ENCODE measurements around the gene ALK. TPM values are rescaled to one million over a fixed set of nuclear protein-coding genes. Genes with fewer than 3 reads are reported as not detected.

The ALK gene
- total RNA-seq, 2 donors from 2014 or later: under 0.01 to 0.26 TPM

DNA sequence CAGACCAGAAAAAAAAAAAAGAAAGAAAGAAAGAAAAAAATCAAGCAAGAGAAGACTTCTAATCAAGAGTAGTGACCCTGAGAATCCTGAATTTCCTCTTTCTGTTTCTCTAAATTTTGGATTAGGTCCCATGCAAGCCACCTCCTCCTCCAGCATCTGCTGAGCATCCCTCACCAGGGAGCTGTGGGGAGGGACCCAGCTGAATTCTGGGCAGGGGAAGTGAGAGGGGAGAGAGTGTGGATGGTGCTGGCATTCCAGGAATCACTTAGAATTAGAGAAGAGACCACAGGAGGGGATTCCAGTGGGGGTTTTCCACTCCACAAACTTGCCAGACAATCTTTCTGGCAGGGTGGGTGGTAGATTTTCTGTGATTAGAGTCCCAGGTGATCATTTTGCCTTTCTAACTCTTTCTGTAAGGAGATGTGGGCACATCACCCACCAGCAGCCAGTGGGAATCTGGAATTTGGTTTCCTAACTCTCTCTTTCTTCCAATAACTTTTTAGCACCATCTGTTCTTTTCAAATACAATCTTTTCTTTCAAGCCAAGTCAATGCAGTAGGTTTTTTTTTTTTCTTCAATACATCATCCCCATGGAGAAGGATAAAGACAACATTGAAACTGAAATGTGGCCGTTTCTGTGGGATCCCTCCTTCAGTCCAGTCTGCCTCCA is 526.9 kb downstream of the ALK start:
- intact Hi-C loops (cut with DNase I): no loop called here
- H3K4me3 ChIP-seq: no peak overlapping the region
- TF ChIP-seq, protein P1, sequence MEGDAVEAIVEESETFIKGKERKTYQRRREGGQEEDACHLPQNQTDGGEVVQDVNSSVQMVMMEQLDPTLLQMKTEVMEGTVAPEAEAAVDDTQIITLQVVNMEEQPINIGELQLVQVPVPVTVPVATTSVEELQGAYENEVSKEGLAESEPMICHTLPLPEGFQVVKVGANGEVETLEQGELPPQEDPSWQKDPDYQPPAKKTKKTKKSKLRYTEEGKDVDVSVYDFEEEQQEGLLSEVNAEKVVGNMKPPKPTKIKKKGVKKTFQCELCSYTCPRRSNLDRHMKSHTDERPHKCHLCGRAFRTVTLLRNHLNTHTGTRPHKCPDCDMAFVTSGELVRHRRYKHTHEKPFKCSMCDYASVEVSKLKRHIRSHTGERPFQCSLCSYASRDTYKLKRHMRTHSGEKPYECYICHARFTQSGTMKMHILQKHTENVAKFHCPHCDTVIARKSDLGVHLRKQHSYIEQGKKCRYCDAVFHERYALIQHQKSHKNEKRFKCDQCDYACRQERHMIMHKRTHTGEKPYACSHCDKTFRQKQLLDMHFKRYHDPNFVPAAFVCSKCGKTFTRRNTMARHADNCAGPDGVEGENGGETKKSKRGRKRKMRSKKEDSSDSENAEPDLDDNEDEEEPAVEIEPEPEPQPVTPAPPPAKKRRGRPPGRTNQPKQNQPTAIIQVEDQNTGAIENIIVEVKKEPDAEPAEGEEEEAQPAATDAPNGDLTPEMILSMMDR (IDR thresholded peaks at IDR 0.05): no peak
- TF ChIP-seq POLR2A (IDR thresholded peaks at IDR 0.05): no peak
- WGBS, 2 donors: 63 to 93% methylated on average over 1 of the region's 1 CpG
- peaks cover 46% of the 10 kb centered on the region for H3K4me1 ChIP-seq
- ATAC-seq (no peak), DNase-seq (no peak)
- H3K9me3 ChIP-seq: no peaks in the 10 kb centered on the region
- no peaks in the 10 kb centered on the region for H3K36me3 ChIP-seq (replicated peaks in 1 of 2; ENCODE audit: insufficient read depth in 1 of 2, low read depth in 2 of 2)
- H3K27ac ChIP-seq: no peak overlapping the region
- H3K27me3 ChIP-seq: no peaks in the 10 kb centered on the region

DNA sequence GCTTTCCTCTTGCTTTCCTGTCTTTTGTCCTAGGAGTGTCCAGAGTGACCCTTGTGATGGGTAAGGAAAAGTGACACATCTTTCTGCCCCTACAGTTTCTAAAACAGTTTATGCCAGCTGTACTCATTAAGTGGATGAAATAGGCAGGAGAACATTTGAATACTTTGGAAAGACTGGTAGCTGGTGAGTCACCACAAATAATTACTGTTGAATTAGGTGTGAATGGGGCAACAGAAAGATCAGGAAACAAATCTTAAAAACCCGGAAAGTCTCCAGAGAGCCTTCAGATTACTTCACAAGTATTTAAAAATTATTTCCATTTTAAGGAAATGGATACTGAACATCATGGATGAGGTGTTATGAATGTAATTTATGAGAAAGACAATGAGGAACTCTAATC is 527.7 kb downstream of the ALK start:
- no peaks in the 10 kb centered on the region for H3K9me3 ChIP-seq
- TF ChIP-seq, protein P1 (IDR thresholded peaks at IDR 0.05): no peak
- TF ChIP-seq POLR2A (IDR thresholded peaks at IDR 0.05): no peak
- ATAC-seq (no peak), DNase-seq (no peak)
- intact Hi-C loops (cut with DNase I): no loop called here
- no peak overlapping the region for H3K27ac ChIP-seq
- H3K4me1 ChIP-seq: peaks cover 38% of the 10 kb centered on the region
- H3K27me3 ChIP-seq: no peaks in the 10 kb centered on the region
- no peak overlapping the region for H3K4me3 ChIP-seq
- H3K36me3 ChIP-seq (replicated peaks in 1 of 2; ENCODE audit: insufficient read depth in 1 of 2, low read depth in 2 of 2): no peaks in the 10 kb centered on the region
- 50 to 53% methylated on average over 1 of the region's 1 CpG for WGBS, 2 donors

DNA sequence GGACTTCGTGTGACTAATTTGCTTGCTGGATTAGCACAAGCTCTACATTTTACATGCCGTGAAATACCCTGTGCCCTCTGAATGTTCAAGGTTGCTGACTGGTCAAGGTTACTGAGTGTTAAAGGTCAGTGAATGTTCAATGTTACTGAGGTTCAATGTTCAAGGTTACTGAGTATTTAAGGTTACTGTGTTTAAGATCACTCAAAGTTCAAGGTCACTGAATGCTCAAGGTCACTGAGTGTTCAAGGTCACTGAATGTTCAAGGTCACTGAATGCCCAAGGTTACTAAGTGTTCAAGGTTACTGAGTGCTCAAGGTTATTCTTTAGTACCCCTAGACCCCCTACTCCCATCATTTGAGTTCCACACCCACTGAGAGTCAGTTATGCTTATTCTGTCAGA is 528.6 kb downstream of the ALK start:
- no peaks in the 10 kb centered on the region for H3K36me3 ChIP-seq (replicated peaks in 1 of 2; ENCODE audit: insufficient read depth in 1 of 2, low read depth in 2 of 2)
- no peak overlapping the region for H3K4me3 ChIP-seq
- intact Hi-C loops (cut with DNase I): no loop called here
- 66 to 68% methylated on average over 2 of the region's 2 CpGs for WGBS, 2 donors
- H3K9me3 ChIP-seq: no peaks in the 10 kb centered on the region
- H3K27ac ChIP-seq: no peak overlapping the region
- DNase-seq (no peak), ATAC-seq (no peak)
- H3K4me1 ChIP-seq: peaks cover 29% of the 10 kb centered on the region
- H3K27me3 ChIP-seq: no peaks in the 10 kb centered on the region
- TF ChIP-seq, protein P1 (IDR thresholded peaks at IDR 0.05): no peak
- no peak for TF ChIP-seq POLR2A (IDR thresholded peaks at IDR 0.05)

DNA sequence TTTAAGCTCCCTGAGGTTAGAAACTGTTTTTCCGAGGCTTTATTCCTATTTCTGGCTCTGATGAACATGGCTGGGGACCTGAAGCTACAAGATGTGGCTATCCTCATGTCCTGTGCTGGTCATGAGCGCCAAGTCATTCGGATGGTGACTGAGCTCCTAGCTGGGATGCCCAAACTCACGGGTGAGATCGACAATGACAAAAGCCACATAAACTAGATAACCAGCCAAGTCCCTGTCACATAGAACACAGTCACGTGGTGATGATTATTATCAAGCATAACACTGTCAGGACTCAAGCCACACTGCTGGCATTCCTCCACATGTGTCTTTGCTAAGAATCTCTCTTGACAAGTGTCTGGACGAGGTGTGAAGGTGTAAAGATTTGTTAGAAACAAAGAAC is 531.2 kb downstream of the ALK start:
- DNase-seq (no peak), ATAC-seq (no peak)
- Histone ChIP-seq H3K4me1 (peaks cover 11% of the 10 kb centered on the region), H3K9me3 (no peaks in the 10 kb centered on the region), H3K27ac (no peak overlapping the region), H3K27me3 (no peaks in the 10 kb centered on the region), H3K4me3 (no peak overlapping the region), H3K36me3 (replicated peaks in 1 of 2; ENCODE audit: insufficient read depth in 1 of 2, low read depth in 2 of 2) (no peaks in the 10 kb centered on the region)
- intact Hi-C loops (cut with DNase I): no loop called here
- TF ChIP-seq, protein P1 (IDR thresholded peaks at IDR 0.05): no peak
- no peak for TF ChIP-seq POLR2A (IDR thresholded peaks at IDR 0.05)
- 39 to 41% methylated on average over 7 of the region's 7 CpGs for WGBS, 2 donors

DNA sequence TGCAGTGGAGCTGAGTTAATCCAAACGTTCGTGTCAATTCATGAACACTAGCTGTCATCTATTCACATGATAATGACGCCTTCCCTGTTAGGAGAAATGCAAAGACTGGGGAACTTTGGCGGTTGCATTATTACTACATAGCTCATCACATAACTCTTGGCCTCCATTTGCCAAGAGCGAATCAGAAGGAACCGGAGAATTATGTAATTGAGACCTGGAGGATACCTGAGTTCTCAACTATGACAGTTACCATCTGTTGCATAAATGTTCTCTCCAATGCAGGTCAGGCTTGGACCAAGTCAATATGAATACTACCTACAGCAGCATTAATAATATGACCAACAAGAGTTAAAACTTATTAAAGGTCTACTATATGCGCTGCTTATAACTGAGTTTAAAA is 531.7 kb downstream of the ALK start:
- Histone ChIP-seq H3K4me1 (peaks cover 11% of the 10 kb centered on the region), H3K27ac (no peak overlapping the region), H3K27me3 (no peaks in the 10 kb centered on the region), H3K4me3 (no peak overlapping the region), H3K9me3 (no peaks in the 10 kb centered on the region), H3K36me3 (replicated peaks in 1 of 2; ENCODE audit: insufficient read depth in 1 of 2, low read depth in 2 of 2) (no peaks in the 10 kb centered on the region)
- TF ChIP-seq POLR2A (IDR thresholded peaks at IDR 0.05): no peak
- TF ChIP-seq, protein P1 (IDR thresholded peaks at IDR 0.05): no peak
- DNase-seq (no peak), ATAC-seq (no peak)
- intact Hi-C loops (cut with DNase I): no loop called here
- WGBS, 2 donors: 92 to 96% methylated on average over 7 of the region's 7 CpGs
